ENCODE data around the gene FGGY.
"Not testable (repeated sequence)": the region's sequence is repeated elsewhere in the genome, so short reads cannot be mapped to it uniquely, and the experiment has no call there.

FGGY gene

DNA sequence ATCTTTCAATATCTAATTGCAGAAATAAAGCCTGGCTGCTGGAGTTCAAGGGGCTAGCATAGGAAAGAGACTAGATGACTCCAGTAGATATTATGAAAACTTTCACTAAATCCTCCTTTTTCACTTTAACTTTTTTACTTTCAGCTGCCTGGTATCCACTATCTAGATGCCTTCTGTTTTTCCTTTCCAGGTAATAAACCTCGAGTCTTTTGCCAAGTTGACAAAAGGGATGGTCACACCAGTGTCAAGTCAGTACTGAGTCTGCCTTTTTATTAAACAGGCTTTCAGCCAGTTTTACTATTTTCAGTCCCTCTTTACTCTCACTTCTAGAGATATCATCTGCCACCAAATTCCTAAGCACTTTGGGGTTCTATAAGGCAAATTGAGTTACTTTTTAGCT, 195.6 kb downstream of the FGGY start:
- no peak overlapping the region for H3K9ac ChIP-seq (ENCODE audit: low read length)
- H3K9me2 ChIP-seq (replicated peaks; ENCODE audit: insufficient read depth, low read length), result no peaks in the 10 kb centered on the region

GRCh38 chr1:59494145-59494833, 197.4 kb downstream of the FGGY start:
- no peaks in the 10 kb centered on the region for H3K79me2 ChIP-seq (ENCODE audit: insufficient read depth, low read length)
- H3K36me3 ChIP-seq (ENCODE audit: low read length), result no peaks in the 10 kb centered on the region
- no peak overlapping the region for H3K9ac ChIP-seq (ENCODE audit: low read length)
- H3K27me3 ChIP-seq (ENCODE audit: low read length), result no peaks in the 10 kb centered on the region
- H3K4me3 ChIP-seq (ENCODE audit: insufficient read depth, low read length, poor library complexity, severe bottlenecking), result no peak overlapping the region
- H2AFZ ChIP-seq (ENCODE audit: low read depth, low read length, severe bottlenecking), result no peak overlapping the region
- H4K20me1 ChIP-seq (ENCODE audit: low read depth, low read length), result no peaks in the 10 kb centered on the region
- H3K27ac ChIP-seq (ENCODE audit: low read depth, low read length), result no peak overlapping the region
- no peaks in the 10 kb centered on the region for H3F3A ChIP-seq (ENCODE audit: insufficient read depth)
- no peaks in the 10 kb centered on the region for H3K9me2 ChIP-seq (replicated peaks; ENCODE audit: insufficient read depth, low read length)
- H3K4me2 ChIP-seq (ENCODE audit: low read depth, low read length, poor library complexity, severe bottlenecking), result no peak overlapping the region
- TF ChIP-seq, protein P1, sequence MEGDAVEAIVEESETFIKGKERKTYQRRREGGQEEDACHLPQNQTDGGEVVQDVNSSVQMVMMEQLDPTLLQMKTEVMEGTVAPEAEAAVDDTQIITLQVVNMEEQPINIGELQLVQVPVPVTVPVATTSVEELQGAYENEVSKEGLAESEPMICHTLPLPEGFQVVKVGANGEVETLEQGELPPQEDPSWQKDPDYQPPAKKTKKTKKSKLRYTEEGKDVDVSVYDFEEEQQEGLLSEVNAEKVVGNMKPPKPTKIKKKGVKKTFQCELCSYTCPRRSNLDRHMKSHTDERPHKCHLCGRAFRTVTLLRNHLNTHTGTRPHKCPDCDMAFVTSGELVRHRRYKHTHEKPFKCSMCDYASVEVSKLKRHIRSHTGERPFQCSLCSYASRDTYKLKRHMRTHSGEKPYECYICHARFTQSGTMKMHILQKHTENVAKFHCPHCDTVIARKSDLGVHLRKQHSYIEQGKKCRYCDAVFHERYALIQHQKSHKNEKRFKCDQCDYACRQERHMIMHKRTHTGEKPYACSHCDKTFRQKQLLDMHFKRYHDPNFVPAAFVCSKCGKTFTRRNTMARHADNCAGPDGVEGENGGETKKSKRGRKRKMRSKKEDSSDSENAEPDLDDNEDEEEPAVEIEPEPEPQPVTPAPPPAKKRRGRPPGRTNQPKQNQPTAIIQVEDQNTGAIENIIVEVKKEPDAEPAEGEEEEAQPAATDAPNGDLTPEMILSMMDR (IDR thresholded peaks at IDR 0.05; ENCODE audit: insufficient read depth, low read length, poor library complexity, severe bottlenecking), result no peak
- TF ChIP-seq EZH2phosphoT487 (conservative IDR thresholded peaks at IDR 0.05; ENCODE audit: low read length), result no peak
- no peaks in the 10 kb centered on the region for H3K9me3 ChIP-seq (ENCODE audit: insufficient read depth, low read length)

More for the DNA sequence above, 195.6 kb downstream of the FGGY start:
- H3F3A ChIP-seq (ENCODE audit: insufficient read depth), result no peaks in the 10 kb centered on the region
- no peak overlapping the region for H3K4me2 ChIP-seq (ENCODE audit: low read depth, low read length, poor library complexity, severe bottlenecking)
- no peak overlapping the region for H3K27ac ChIP-seq (ENCODE audit: low read depth, low read length)
- H2AFZ ChIP-seq (ENCODE audit: low read depth, low read length, severe bottlenecking), result no peak overlapping the region
- H3K4me3 ChIP-seq (ENCODE audit: insufficient read depth, low read length, poor library complexity, severe bottlenecking), result no peak overlapping the region
- no peaks in the 10 kb centered on the region for H3K9me3 ChIP-seq (ENCODE audit: insufficient read depth, low read length)
- no peaks in the 10 kb centered on the region for H3K79me2 ChIP-seq (ENCODE audit: insufficient read depth, low read length)
- H3K27me3 ChIP-seq (ENCODE audit: low read length), result no peaks in the 10 kb centered on the region
- H4K20me1 ChIP-seq (ENCODE audit: low read depth, low read length), result no peaks in the 10 kb centered on the region
- no peaks in the 10 kb centered on the region for H3K36me3 ChIP-seq (ENCODE audit: low read length)
- TF ChIP-seq EZH2phosphoT487 (conservative IDR thresholded peaks at IDR 0.05; ENCODE audit: low read length), result no peak
- TF ChIP-seq, protein P1 (IDR thresholded peaks at IDR 0.05; ENCODE audit: insufficient read depth, low read length, poor library complexity, severe bottlenecking), result no peak

GRCh38 chr1:59496156-59496555, 199.3 kb downstream of the FGGY start:
- H3K79me2 ChIP-seq (ENCODE audit: insufficient read depth, low read length); H3K9me2 ChIP-seq (replicated peaks; ENCODE audit: insufficient read depth, low read length): not testable (repeated sequence)

GRCh38 chr1:59497616-59498015, 200.7 kb downstream of the FGGY start:
- H3K27ac ChIP-seq (ENCODE audit: low read depth, low read length), result no peak overlapping the region
- no peak overlapping the region for H3K9ac ChIP-seq (ENCODE audit: low read length)
- no peaks in the 10 kb centered on the region for H3F3A ChIP-seq (ENCODE audit: insufficient read depth)
- H3K27me3 ChIP-seq (ENCODE audit: low read length), result no peaks in the 10 kb centered on the region
- no peak overlapping the region for H2AFZ ChIP-seq (ENCODE audit: low read depth, low read length, severe bottlenecking)
- no peak overlapping the region for H3K4me3 ChIP-seq (ENCODE audit: insufficient read depth, low read length, poor library complexity, severe bottlenecking)
- no peaks in the 10 kb centered on the region for H3K79me2 ChIP-seq (ENCODE audit: insufficient read depth, low read length)
- H4K20me1 ChIP-seq (ENCODE audit: low read depth, low read length), result no peaks in the 10 kb centered on the region
- H3K9me3 ChIP-seq (ENCODE audit: insufficient read depth, low read length), result no peaks in the 10 kb centered on the region
- H3K9me2 ChIP-seq (replicated peaks; ENCODE audit: insufficient read depth, low read length), result no peaks in the 10 kb centered on the region
- no peaks in the 10 kb centered on the region for H3K36me3 ChIP-seq (ENCODE audit: low read length)
- TF ChIP-seq EZH2phosphoT487 (conservative IDR thresholded peaks at IDR 0.05; ENCODE audit: low read length), result no peak
- TF ChIP-seq, protein P1 (IDR thresholded peaks at IDR 0.05; ENCODE audit: insufficient read depth, low read length, poor library complexity, severe bottlenecking), result no peak
- H3K4me2 ChIP-seq (ENCODE audit: low read depth, low read length, poor library complexity, severe bottlenecking), result no peak overlapping the region

More at GRCh38 chr1:59496156-59496555, 199.3 kb downstream of the FGGY start:
- H4K20me1 ChIP-seq (ENCODE audit: low read depth, low read length); H3K9ac ChIP-seq (ENCODE audit: low read length); H3K27me3 ChIP-seq (ENCODE audit: low read length); H2AFZ ChIP-seq (ENCODE audit: low read depth, low read length, severe bottlenecking); H3K9me3 ChIP-seq (ENCODE audit: insufficient read depth, low read length); H3K4me2 ChIP-seq (ENCODE audit: low read depth, low read length, poor library complexity, severe bottlenecking); H3K36me3 ChIP-seq (ENCODE audit: low read length); H3K4me3 ChIP-seq (ENCODE audit: insufficient read depth, low read length, poor library complexity, severe bottlenecking); H3F3A ChIP-seq (ENCODE audit: insufficient read depth); H3K27ac ChIP-seq (ENCODE audit: low read depth, low read length): not testable (repeated sequence)
